TTC549 (cell line): Measurements from ENCODE around the gene DIDO1.

Experiments used
- FAIRE-seq: peaks from 2 replicates; lab custom pipeline; 2012; peaks lifted over from hg19 to GRCh38; lab: Jason Lieb, UNC

DIDO1 gene

DNA sequence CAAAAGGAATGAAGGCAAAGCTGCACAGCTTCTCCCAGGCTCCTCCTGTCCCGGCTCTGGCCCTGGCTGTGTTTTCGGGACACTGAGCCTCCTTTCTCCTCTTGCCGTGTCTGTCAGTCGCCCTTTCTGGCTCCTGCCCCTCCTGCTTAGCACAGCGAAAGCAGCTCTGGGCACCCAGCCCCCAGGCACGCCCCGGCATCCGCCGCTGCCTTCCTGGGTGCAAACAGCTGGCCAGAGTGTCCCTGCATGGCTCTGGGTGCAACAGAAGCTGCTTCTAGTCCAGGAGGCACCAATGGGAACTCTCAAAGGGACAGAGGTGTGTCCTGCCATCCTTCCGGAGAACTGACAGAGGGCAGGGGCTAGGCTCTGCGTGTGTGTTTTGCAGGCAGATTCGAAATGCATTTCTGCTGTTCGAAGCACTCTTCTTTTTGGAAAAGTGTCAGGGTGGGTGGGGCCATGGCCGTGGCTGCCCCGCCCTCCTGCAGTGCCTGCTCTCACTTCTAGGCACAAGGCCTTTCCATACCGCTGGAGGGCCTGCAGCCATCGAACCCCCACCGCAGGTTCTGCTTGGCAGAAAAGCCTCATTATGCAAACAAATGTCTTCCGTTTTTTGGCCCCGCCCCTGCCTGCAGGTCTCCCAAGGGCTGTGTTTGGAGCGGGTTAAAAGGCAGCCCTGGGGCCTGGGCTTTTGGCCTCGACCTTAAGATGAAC is 93.9 kb downstream of the DIDO1 start:
- no peak for FAIRE-seq

- no peak for FAIRE-seq
These were observed 94.5 kb downstream of the DIDO1 start for GRCh38 chr20:62831854-62832211.

GRCh38 chr20:62831361-62831788 is 94.9 kb downstream of the DIDO1 start:
- FAIRE-seq = no peak

DNA sequence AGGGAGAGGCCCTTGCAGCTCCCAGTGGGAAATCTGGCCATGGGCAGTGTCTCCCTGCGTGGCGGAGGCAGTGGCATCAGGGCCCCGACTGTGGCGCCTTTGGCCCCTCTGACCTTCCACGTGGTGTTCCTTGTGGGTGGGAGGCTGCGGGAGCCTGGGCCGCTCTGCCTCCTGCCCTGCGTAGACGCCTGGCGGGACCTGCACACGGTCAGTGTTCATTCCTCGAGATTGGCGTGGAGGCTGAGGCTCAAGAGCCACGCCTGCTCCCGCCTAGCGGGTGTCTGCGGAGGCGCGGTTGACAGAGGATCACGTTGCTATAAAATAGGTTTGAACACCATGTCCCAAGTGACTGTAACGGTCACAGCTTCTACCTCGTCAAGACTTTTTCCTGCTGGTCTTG is 95.5 kb downstream of the DIDO1 start:
- no peak for FAIRE-seq

DNA sequence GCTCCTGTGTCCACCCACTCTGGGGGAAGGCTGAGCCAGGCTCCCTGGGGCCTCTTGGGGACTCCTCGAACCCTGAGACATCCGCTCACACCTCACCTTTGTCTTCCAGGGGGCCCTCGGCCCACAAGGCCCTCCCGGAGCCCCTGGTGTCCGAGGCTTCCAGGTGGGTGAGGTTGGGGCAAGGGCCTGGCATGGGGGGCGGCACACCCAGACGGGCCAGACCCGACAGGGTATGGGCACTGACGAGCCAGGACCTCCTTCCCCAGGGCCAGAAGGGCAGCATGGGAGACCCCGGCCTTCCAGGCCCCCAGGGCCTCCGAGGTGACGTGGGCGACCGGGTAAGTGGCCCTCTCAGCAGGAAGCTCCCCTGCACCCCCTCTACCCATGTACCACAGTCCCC is 96.1 kb downstream of the DIDO1 start:
- no peak for FAIRE-seq

DNA sequence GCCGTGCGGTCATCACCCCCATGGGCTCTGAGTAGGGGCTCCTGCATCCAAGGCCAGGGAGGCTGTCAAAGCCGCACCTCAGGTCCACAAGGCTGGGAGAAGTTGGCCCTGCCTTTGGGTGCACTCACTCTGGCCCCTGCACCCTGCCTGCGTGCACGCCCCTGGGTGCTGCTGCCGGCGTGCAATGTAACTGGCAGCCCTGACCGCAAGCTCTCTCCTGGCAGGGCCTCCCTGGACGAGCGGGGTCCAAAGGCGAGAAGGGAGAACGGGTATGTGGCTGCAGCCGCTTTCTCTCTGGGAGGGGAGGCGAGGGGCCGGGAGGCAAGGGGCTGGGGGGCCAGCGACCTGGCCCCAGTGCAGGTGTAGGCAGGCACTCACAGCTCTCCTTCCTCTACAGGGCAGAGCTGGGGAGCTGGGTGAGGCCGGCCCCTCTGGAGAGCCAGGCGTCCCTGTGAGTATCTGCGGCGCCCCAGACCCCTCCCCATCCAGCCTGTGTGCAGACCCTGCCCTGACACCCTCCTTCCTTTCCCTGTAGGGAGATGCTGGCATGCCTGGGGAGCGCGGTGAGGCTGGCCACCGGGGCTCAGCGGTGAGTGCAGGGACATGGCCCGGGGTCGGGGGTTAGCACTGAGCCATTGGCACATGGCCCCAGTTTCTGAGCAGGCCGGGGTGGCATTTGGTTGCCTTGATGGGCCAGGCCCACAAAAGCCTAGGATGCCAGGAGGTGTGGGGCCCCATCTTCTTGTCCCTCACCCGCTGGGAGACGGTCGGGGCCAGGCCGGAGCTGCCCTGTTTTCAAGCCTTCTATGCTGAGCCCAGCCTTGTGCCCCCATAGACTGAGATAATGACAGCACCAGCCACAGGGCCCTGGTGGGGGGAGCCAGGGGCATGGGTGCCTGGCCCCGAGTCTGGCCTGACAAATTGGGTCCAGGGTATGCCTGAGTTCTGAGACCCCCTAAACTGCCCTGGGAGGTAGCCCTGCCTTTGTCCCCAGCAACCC is 96.8 kb downstream of the DIDO1 start:
- FAIRE-seq = no peak

GRCh38 chr20:62828511-62829230 is 97.6 kb downstream of the DIDO1 start:
- FAIRE-seq = no peak

GRCh38 chr20:62828051-62828450 is 98.3 kb downstream of the DIDO1 start:
- FAIRE-seq = no peak
